Caco-2 (cell line): ENCODE data around the gene MYO7B. TPM values are rescaled to one million over a fixed set of nuclear protein-coding genes. Genes with fewer than 3 reads are reported as not detected.

Experiments
- BruUV-seq: library from RNA; stranded (reverse); fragments of 400-500 nt; replicated peaks from 2 replicates; lab custom pipeline; 2021; lab: Mats Ljungman, UMichigan
- CTCF ChIA-PET: fragments of 300-600 bp; sonication (Branson Sonifier 250); formaldehyde crosslinking; loops from one replicate; lab custom pipeline; 2022; ENCODE audit warnings: antibody characterized with exemption; lab: Charles Lee
- POLR2A ChIA-PET: fragments of 300-600 bp; sonication (Branson Sonifier 250); formaldehyde crosslinking; loops from one replicate; lab custom pipeline; 2022; ENCODE audit warnings: antibody characterized with exemption; lab: Charles Lee
- DNase-seq, 2 experiments: peaks; one replicate each; pipeline versions ENCODE4 v3.0.0 to v3.0.0-alpha.2; 2020 to 2022
- H3K27me3 ChIP-seq: replicated peaks from 2 replicates; pipeline ENCODE4 v1.6.0; 2011; ENCODE audit warnings: low read length; ENCODE audit not compliant: control insufficient read depth, insufficient read depth
- H3K36me3 ChIP-seq: 2 replicates; pipeline ENCODE4 v1.5.1; 2011; ENCODE audit warnings: low read length; ENCODE audit not compliant: control insufficient read depth, insufficient read depth
- H3K4me1 ChIP-seq: fragments of 250-450 bp; sonication (Bioruptor Pico); 2 replicates; pipeline ENCODE4 v1.5.1; 2020; ENCODE audit warnings: mild to moderate bottlenecking
- H3K4me3 ChIP-seq: 2 replicates; pipeline ENCODE4 v1.5.1; 2011; ENCODE audit warnings: low read depth, mild to moderate bottlenecking, control low read depth, low read length
- H3K9me3 ChIP-seq: fragments of 250-450 bp; sonication (Bioruptor Pico); 2 replicates; pipeline ENCODE4 v1.5.1; 2020; ENCODE audit warnings: mild to moderate bottlenecking, moderate library complexity
- H3K27ac Mint-ChIP-seq: one replicate; pipeline ENCODE4 v1.8.0; 2022; ENCODE audit warnings: mixed read lengths; ENCODE audit not compliant: unreplicated experiment
- H3K27me3 Mint-ChIP-seq: one replicate; pipeline ENCODE4 v1.8.0; 2022; ENCODE audit warnings: mixed read lengths; ENCODE audit not compliant: insufficient read depth, unreplicated experiment
- H3K36me3 Mint-ChIP-seq: one replicate; pipeline ENCODE4 v1.8.0; 2022; ENCODE audit warnings: mild to moderate bottlenecking, mixed read lengths; ENCODE audit not compliant: insufficient read depth, unreplicated experiment
- H3K4me1 Mint-ChIP-seq: one replicate; pipeline ENCODE4 v1.8.0; 2022; ENCODE audit warnings: low read depth, mixed read lengths; ENCODE audit not compliant: unreplicated experiment
- H3K4me3 Mint-ChIP-seq: one replicate; pipeline ENCODE4 v1.8.0; 2022; ENCODE audit warnings: mild to moderate bottlenecking, moderate library complexity, mixed read lengths; ENCODE audit not compliant: unreplicated experiment
- H3K9me3 Mint-ChIP-seq: one replicate; pipeline ENCODE4 v1.8.0; 2022; ENCODE audit warnings: mixed read lengths; ENCODE audit not compliant: unreplicated experiment
- CTCF ChIP-seq, 2 experiments: fragments of 200-600 bp in 1 of 2; IDR thresholded peaks; 1 replicate in 1 of 2; 2 replicates in 1 of 2; pipeline versions ENCODE4 v1.5.1 to v1.8.0; 2011 to 2022; ENCODE audit warnings: antibody characterized with exemption in 1 of 2, control low read depth in 1 of 2, inconsistent platforms in 1 of 2, low read depth in 1 of 2, low read length in 1 of 2, mild to moderate bottlenecking in 1 of 2, moderate library complexity in 1 of 2; ENCODE audit not compliant: insufficient read depth in 1 of 2, severe bottlenecking in 1 of 2, unreplicated experiment in 1 of 2
- intact Hi-C: fragments of 100-400 bp; cut with micrococcal nuclease; formaldehyde crosslinking; loops from one replicate; pipeline ENCODE4 v1.10.0; 2022; ENCODE audit not compliant: unreplicated experiment
- total RNA-seq: library from RNA; stranded (reverse); gene quantifications from 2 replicates; pipeline ENCODE4 v1.2.3, GENCODE V29; 2022

The MYO7B gene
- total RNA-seq, 1 experiment from 2014 or later = 0.27 TPM

- H3K4me1 ChIP-seq = no peaks in the 10 kb centered on the region
- intact Hi-C loops = no loop called here
- Mint-ChIP-seq H3K27ac (no peak overlapping the region), H3K27me3 (peaks cover 2% of the 10 kb centered on the region), H3K9me3 (peaks cover 3% of the 10 kb centered on the region), H3K4me1 (no peaks in the 10 kb centered on the region), H3K4me3 (no peak overlapping the region), H3K36me3 (no peaks in the 10 kb centered on the region)
- no peaks in the 10 kb centered on the region for H3K36me3 ChIP-seq
- no peak overlapping the region for H3K4me3 ChIP-seq
- ChIA-PET POLR2A (no interaction called here), CTCF (no interaction called here)
- no peaks in the 10 kb centered on the region for H3K27me3 ChIP-seq
- DNase-seq = no peak
- TF ChIP-seq CTCF (IDR thresholded peaks at IDR 0.05; ENCODE audit: insufficient read depth in 1 of 2, low read depth in 1 of 2, low read length in 1 of 2, severe bottlenecking in 1 of 2, unreplicated experiment in 1 of 2) = no peak
- H3K9me3 ChIP-seq = peaks cover 3% of the 10 kb centered on the region
- BruUV-seq = no TSS peak
Measured at GRCh38 chr2:127618551-127619202, 83.2 kb downstream of the MYO7B start.

DNA sequence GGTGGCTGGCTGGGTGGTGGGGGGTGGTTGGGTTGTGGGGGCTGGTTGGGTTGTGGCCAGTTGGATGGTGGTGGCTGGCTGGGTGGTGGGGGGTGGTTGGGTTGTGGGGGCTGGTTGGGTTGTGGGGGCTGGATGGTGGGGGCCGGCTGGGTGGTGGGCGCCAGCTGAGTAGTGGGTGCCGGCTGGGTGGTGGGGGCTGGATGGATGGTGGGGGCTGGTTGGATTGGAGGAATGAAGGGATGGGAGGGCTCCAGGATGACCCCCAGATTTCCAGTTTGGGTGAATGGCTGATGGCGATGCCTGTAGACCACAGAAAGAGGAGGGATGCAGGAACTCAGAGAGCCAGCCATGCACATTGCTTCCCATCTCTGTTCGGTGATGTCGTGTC lies 83.7 kb downstream of the MYO7B start:
- H3K9me3 Mint-ChIP-seq = no peaks in the 10 kb centered on the region
- CTCF ChIA-PET = no interaction called here
- no peak for TF ChIP-seq CTCF (IDR thresholded peaks at IDR 0.05; ENCODE audit: insufficient read depth in 1 of 2, low read depth in 1 of 2, low read length in 1 of 2, severe bottlenecking in 1 of 2, unreplicated experiment in 1 of 2)
- Histone ChIP-seq H3K4me3 (no peak overlapping the region), H3K9me3 (no peaks in the 10 kb centered on the region), H3K27me3 (no peaks in the 10 kb centered on the region), H3K4me1 (no peaks in the 10 kb centered on the region), H3K36me3 (no peaks in the 10 kb centered on the region)
- no peak overlapping the region for H3K27ac Mint-ChIP-seq
- intact Hi-C loops = no loop called here
- POLR2A ChIA-PET = no interaction called here
- no peaks in the 10 kb centered on the region for H3K36me3 Mint-ChIP-seq
- H3K4me1 Mint-ChIP-seq = no peaks in the 10 kb centered on the region
- peak in 1 of 2 experiments; percentile 18 for DNase-seq
- no TSS peak for BruUV-seq
- peaks cover 2% of the 10 kb centered on the region for H3K27me3 Mint-ChIP-seq
- H3K4me3 Mint-ChIP-seq = no peak overlapping the region

DNA sequence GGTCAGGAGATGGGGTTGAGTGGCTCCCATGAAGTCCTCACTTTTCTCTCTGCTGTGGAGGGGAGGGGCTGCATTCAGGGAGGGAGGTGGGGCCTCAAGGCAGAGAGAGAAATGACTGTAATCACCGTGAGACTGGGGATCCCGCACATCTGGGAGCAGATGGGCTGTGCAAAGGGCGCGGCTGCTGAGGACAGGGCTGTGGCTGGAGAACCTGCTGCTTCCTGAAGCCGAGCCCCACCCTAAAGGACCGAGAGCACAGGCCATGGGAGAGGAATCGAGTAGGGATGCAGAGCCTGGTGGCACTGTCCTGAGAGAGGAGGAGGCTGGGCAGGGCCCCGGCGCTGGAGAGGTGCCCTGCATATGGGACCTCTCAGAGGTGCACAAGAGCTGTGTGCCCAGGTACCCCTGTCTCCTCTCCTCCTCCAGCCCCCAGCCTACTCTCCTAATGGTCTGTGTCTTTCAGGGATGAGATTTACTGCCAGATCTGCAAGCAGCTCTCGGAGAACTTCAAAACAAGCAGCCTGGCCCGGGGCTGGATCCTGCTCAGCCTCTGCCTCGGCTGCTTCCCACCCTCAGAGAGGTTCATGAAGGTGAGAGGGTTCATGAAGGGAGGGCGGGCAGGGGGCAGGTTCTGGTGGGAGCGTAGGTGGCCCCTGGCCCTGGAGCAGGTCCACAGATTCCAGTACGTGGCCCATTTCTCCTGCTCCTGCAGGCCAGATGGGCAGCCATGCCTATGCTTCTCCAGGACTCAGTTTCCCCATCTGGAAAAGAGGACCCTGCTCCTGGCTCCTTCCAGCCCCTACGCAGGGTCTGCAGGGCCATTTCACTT lies 84.6 kb downstream of the MYO7B start:
- Mint-ChIP-seq H3K4me3 (no peak overlapping the region), H3K27me3 (peaks cover 2% of the 10 kb centered on the region), H3K27ac (no peak overlapping the region), H3K36me3 (no peaks in the 10 kb centered on the region), H3K9me3 (no peaks in the 10 kb centered on the region), H3K4me1 (no peaks in the 10 kb centered on the region)
- BruUV-seq = no TSS peak
- no peaks in the 10 kb centered on the region for H3K36me3 ChIP-seq
- DNase-seq = peak in 1 of 2 experiments; percentile 34
- ChIA-PET POLR2A (no interaction called here), CTCF (no interaction called here)
- TF ChIP-seq CTCF (IDR thresholded peaks at IDR 0.05; ENCODE audit: insufficient read depth in 1 of 2, low read depth in 1 of 2, low read length in 1 of 2, severe bottlenecking in 1 of 2, unreplicated experiment in 1 of 2) = no peak
- no peaks in the 10 kb centered on the region for H3K27me3 ChIP-seq
- no peaks in the 10 kb centered on the region for H3K4me1 ChIP-seq
- intact Hi-C loops = no loop called here
- H3K4me3 ChIP-seq = no peak overlapping the region
- no peaks in the 10 kb centered on the region for H3K9me3 ChIP-seq
